GM11168 (cell line): ENCODE data around the gene TRIP10.
"Not testable (repeated sequence)": the region's sequence is repeated elsewhere in the genome, so short reads cannot be mapped to it uniquely, and the experiment has no call there.

Experiments used
- in situ Hi-C: fragments of 300-500 bp; cut with MboI; formaldehyde crosslinking; loops from one replicate; pipeline ENCODE4 v1.12.0; 2022; ENCODE audit warnings: low sequenced_read_pairs; ENCODE audit not compliant: unreplicated experiment

TRIP10 gene

GRCh38 chr19:6778386-6778785, 38.9 kb downstream of the TRIP10 start:
- in situ Hi-C loops: no loop called here

GRCh38 chr19:6779206-6779605, 39.7 kb downstream of the TRIP10 start:
- in situ Hi-C loops: no loop called here

- in situ Hi-C loops: no loop called here
Observed at GRCh38 chr19:6787393-6787792, 47.9 kb downstream of the TRIP10 start.

- in situ Hi-C loops: no loop called here
Observed at GRCh38 chr19:6788896-6789295, 49.4 kb downstream of the TRIP10 start.

GRCh38 chr19:6790194-6791128, 51.0 kb downstream of the TRIP10 start:
- in situ Hi-C loops: no loop called here

GRCh38 chr19:6791237-6791636, 51.8 kb downstream of the TRIP10 start:
- in situ Hi-C loops: no loop called here

GRCh38 chr19:6793411-6793810, 53.9 kb downstream of the TRIP10 start:
- in situ Hi-C loops: no loop called here

- in situ Hi-C loops: no loop called here
Observed at GRCh38 chr19:6793973-6794372, 54.5 kb downstream of the TRIP10 start.

GRCh38 chr19:6794686-6795431, 55.4 kb downstream of the TRIP10 start:
- in situ Hi-C loops: no loop called here

- in situ Hi-C loops: no loop called here
Observed at GRCh38 chr19:6796278-6796677, 56.8 kb downstream of the TRIP10 start.

- in situ Hi-C loops: no loop called here
Observed at GRCh38 chr19:6797646-6798045, 58.2 kb downstream of the TRIP10 start.

GRCh38 chr19:6800160-6800790, 60.8 kb downstream of the TRIP10 start:
- in situ Hi-C loops: not testable (repeated sequence)

- in situ Hi-C loops: no loop called here
Observed at GRCh38 chr19:6800991-6801484, 61.6 kb downstream of the TRIP10 start.
